Sigmoid colon (tissue), 4 donors: ENCODE data around the gene CCSER1.

Experiments used
- CTCF ChIP-seq, 4 experiments: fragments of 450-650 bp in 3 of 4; fragments of 200-600 bp in 1 of 4; IDR thresholded peaks; one replicate each; pipeline ENCODE4 v1.5.1; 2016 to 2019; ENCODE audit warnings: antibody characterized with exemption in 4 of 4, mild to moderate bottlenecking in 3 of 4, moderate library complexity in 2 of 4
- POLR2A ChIP-seq, 2 donors: fragments of 450-650 bp; IDR thresholded peaks; one replicate each; pipeline ENCODE4 v1.6.1; 2016; ENCODE audit warnings: antibody characterized with exemption in 2 of 2, mild to moderate bottlenecking in 2 of 2, moderate library complexity in 2 of 2
- POLR2AphosphoS5 ChIP-seq, 4 donors: sonication (generic); formaldehyde crosslinking; IDR thresholded peaks; one replicate each; pipeline ENCODE4 v1.6.1; 2017; ENCODE audit warnings: antibody characterized with exemption in 4 of 4

GRCh38 chr4:90441770-90442169 is 314.6 kb downstream of the CCSER1 start:
- no peak for TF ChIP-seq CTCF (IDR thresholded peaks at IDR 0.05)
- TF ChIP-seq POLR2A (IDR thresholded peaks at IDR 0.05): no peak
- no peak for TF ChIP-seq POLR2AphosphoS5 (IDR thresholded peaks at IDR 0.05)
